ENCODE measurements around the gene CENPW. TPM values are rescaled to one million over a fixed set of nuclear protein-coding genes. Genes with fewer than 3 reads are reported as not detected.

Gene CENPW
- total and polyA plus RNA-seq, 4 donors: 1.7 to 7.4 (median 4.4) TPM

- Histone ChIP-seq H3K9me3 (ENCODE audit: control insufficient read depth, low read length) (peaks cover 4% of the 10 kb centered on the region), H3K4me3 (ENCODE audit: low read length in 2 of 2) (no peak overlapping the region), H3K36me3 (ENCODE audit: control insufficient read depth in 1 of 2, insufficient read depth in 2 of 2, low read length in 1 of 2) (no peaks in the 10 kb centered on the region), H3K4me1 (ENCODE audit: control insufficient read depth in 1 of 2, insufficient read depth in 2 of 2, low read length in 2 of 2) (no peaks in the 10 kb centered on the region), H3K27me3 (ENCODE audit: control insufficient read depth in 1 of 2, insufficient read depth in 2 of 2, low read length in 1 of 2) (peaks cover 0 to 2% of the 10 kb centered on the region in 2 donors), H3K27ac (ENCODE audit: low read depth in 1 of 2, low read length in 2 of 2) (no peak overlapping the region)
- ATAC-seq (ENCODE audit: low FRiP score) (no peak), DNase-seq (no peak)
- intact Hi-C loops (cut with DNase I): no loop called here
- WGBS, 2 donors: 5 to 7% methylated on average over 1 of the region's 1 CpG
Measured at GRCh38 chr6:126380072-126380583, 40.2 kb downstream of the CENPW start.

DNA sequence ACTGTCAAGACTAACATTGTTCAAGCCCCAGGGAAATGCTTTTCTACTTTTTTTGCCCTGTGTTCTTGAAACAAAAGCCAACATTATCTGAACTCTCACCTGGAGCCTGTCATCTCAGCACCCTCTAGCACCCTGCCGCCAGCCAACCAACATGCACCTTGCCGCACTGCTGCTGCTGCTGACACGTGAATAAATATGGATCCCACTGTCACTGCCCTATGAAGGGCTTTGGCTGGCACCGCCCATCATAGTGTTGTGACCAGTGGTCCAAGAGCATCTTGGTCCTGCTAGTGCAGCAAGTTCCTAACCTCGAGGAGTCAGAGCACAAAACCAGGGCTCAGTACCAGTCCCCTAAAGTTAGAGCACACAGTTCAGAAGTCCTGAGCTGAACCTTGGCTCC is 41.6 kb downstream of the CENPW start:
- 95 to 98% methylated on average over 5 of the region's 5 CpGs for WGBS, 2 donors
- intact Hi-C loops (cut with DNase I): no loop called here
- Histone ChIP-seq H3K36me3 (ENCODE audit: control insufficient read depth in 1 of 2, insufficient read depth in 2 of 2, low read length in 1 of 2) (no peaks in the 10 kb centered on the region), H3K4me3 (ENCODE audit: low read length in 2 of 2) (no peak overlapping the region), H3K4me1 (ENCODE audit: control insufficient read depth in 1 of 2, insufficient read depth in 2 of 2, low read length in 2 of 2) (no peaks in the 10 kb centered on the region), H3K9me3 (ENCODE audit: control insufficient read depth, low read length) (peaks cover 4% of the 10 kb centered on the region), H3K27ac (ENCODE audit: low read depth in 1 of 2, low read length in 2 of 2) (no peak overlapping the region), H3K27me3 (ENCODE audit: control insufficient read depth in 1 of 2, insufficient read depth in 2 of 2, low read length in 1 of 2) (peaks cover 0 to 2% of the 10 kb centered on the region in 2 donors)
- DNase-seq: no peak
- no peak for ATAC-seq (ENCODE audit: low FRiP score)

GRCh38 chr6:126383203-126383602 is 43.3 kb downstream of the CENPW start:
- no peak overlapping the region for H3K27ac ChIP-seq (ENCODE audit: low read depth in 1 of 2, low read length in 2 of 2)
- H3K4me3 ChIP-seq (ENCODE audit: low read length in 2 of 2): no peak overlapping the region
- H3K4me1 ChIP-seq (ENCODE audit: control insufficient read depth in 1 of 2, insufficient read depth in 2 of 2, low read length in 2 of 2): no peaks in the 10 kb centered on the region
- no peaks in the 10 kb centered on the region for H3K36me3 ChIP-seq (ENCODE audit: control insufficient read depth in 1 of 2, insufficient read depth in 2 of 2, low read length in 1 of 2)
- no peak for DNase-seq
- intact Hi-C loops (cut with DNase I): no loop called here
- H3K27me3 ChIP-seq (ENCODE audit: control insufficient read depth in 1 of 2, insufficient read depth in 2 of 2, low read length in 1 of 2): peaks cover 0 to 2% of the 10 kb centered on the region in 2 donors
- no peak for ATAC-seq (ENCODE audit: low FRiP score)
- peaks cover 4% of the 10 kb centered on the region for H3K9me3 ChIP-seq (ENCODE audit: control insufficient read depth, low read length)

GRCh38 chr6:126385536-126385935 is 45.6 kb downstream of the CENPW start:
- no peak for ATAC-seq (ENCODE audit: low FRiP score)
- Histone ChIP-seq H3K9me3 (ENCODE audit: control insufficient read depth, low read length) (peaks cover 4% of the 10 kb centered on the region), H3K4me1 (ENCODE audit: control insufficient read depth in 1 of 2, insufficient read depth in 2 of 2, low read length in 2 of 2) (no peaks in the 10 kb centered on the region), H3K4me3 (ENCODE audit: low read length in 2 of 2) (no peak overlapping the region), H3K27me3 (ENCODE audit: control insufficient read depth in 1 of 2, insufficient read depth in 2 of 2, low read length in 1 of 2) (no peaks in the 10 kb centered on the region), H3K27ac (ENCODE audit: low read depth in 1 of 2, low read length in 2 of 2) (no peak overlapping the region), H3K36me3 (ENCODE audit: control insufficient read depth in 1 of 2, insufficient read depth in 2 of 2, low read length in 1 of 2) (no peaks in the 10 kb centered on the region)
- intact Hi-C loops (cut with DNase I): no loop called here
- WGBS, 2 donors: 92 to 100% methylated on average over 1 of the region's 1 CpG
- no peak for DNase-seq

DNA sequence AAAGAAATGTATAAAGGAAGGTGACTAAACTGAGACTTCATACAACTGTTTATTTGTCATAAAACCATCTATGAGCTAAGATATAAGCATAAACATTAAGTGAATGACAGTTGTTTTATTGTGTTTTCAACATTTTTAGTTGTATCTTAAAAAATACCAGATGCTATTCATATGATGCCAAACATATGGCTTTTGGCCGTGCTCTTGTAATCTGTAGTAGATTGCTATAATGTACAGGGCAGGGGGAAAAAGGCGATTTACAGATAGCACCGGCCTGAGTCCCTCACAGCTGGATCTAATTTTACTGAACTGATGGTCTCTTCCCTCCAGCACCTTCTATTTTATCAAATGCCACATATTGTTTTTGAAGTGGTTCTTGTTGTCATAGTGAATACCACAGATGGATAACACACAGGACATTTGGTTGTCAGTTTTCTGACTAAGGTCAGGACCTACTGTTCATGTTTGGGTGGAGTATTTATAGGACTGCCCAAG is 48.2 kb downstream of the CENPW start:
- no peaks in the 10 kb centered on the region for H3K36me3 ChIP-seq (ENCODE audit: control insufficient read depth in 1 of 2, insufficient read depth in 2 of 2, low read length in 1 of 2)

GRCh38 chr6:126396131-126396530 is 56.2 kb downstream of the CENPW start:
- Histone ChIP-seq H3K9me3 (ENCODE audit: control insufficient read depth, low read length) (peaks cover 2% of the 10 kb centered on the region), H3K4me3 (ENCODE audit: low read length in 2 of 2) (no peak overlapping the region), H3K4me1 (ENCODE audit: control insufficient read depth in 1 of 2, insufficient read depth in 2 of 2, low read length in 2 of 2) (no peaks in the 10 kb centered on the region), H3K27ac (ENCODE audit: low read depth in 1 of 2, low read length in 2 of 2) (no peak overlapping the region), H3K27me3 (ENCODE audit: control insufficient read depth in 1 of 2, insufficient read depth in 2 of 2, low read length in 1 of 2) (peaks cover 0 to 1% of the 10 kb centered on the region in 2 donors), H3K36me3 (ENCODE audit: control insufficient read depth in 1 of 2, insufficient read depth in 2 of 2, low read length in 1 of 2) (no peaks in the 10 kb centered on the region)
- DNase-seq: no peak
- WGBS, 2 donors: 58 to 63% methylated on average over 2 of the region's 2 CpGs
- intact Hi-C loops (cut with DNase I): no loop called here
- no peak for ATAC-seq (ENCODE audit: low FRiP score)

More for the DNA sequence above, 48.2 kb downstream of the CENPW start:
- Histone ChIP-seq H3K27ac (ENCODE audit: low read depth in 1 of 2, low read length in 2 of 2) (no peak overlapping the region), H3K9me3 (ENCODE audit: control insufficient read depth, low read length) (peaks cover 2% of the 10 kb centered on the region), H3K4me3 (ENCODE audit: low read length in 2 of 2) (no peak overlapping the region), H3K27me3 (ENCODE audit: control insufficient read depth in 1 of 2, insufficient read depth in 2 of 2, low read length in 1 of 2) (no peaks in the 10 kb centered on the region), H3K4me1 (ENCODE audit: control insufficient read depth in 1 of 2, insufficient read depth in 2 of 2, low read length in 2 of 2) (no peaks in the 10 kb centered on the region)
- DNase-seq: no peak
- 28 to 45% methylated on average over 3 of the region's 3 CpGs for WGBS, 2 donors
- ATAC-seq (ENCODE audit: low FRiP score): no peak
- intact Hi-C loops (cut with DNase I): no loop called here

Data from aorta (tissue), 5 donors.